Motor neuron (in vitro differentiated cells): ENCODE data around the gene TRAM2. TPM values are rescaled to one million over a fixed set of nuclear protein-coding genes. Genes with fewer than 3 reads are reported as not detected.

Experiments used
- ATAC-seq, 8 experiments: fragments of 200-7000 bp; cut with Tn5 transposase; replicated peaks in 6 of 8; 2 replicates each; pipeline ENCODE4 v1.8.0; 2021; ENCODE audit warnings: mild to moderate bottlenecking in 8 of 8, moderate library complexity in 8 of 8
- H3K27ac ChIP-seq, 2 donors: fragments of 250-450 bp; sonication (Bioruptor Pico); 2 replicates each; pipeline ENCODE4 v1.9.0; 2021; ENCODE audit warnings: antibody characterized with exemption in 2 of 2, mild to moderate bottlenecking in 2 of 2, moderate library complexity in 1 of 2
- H3K4me1 ChIP-seq, 2 donors: fragments of 250-450 bp; sonication (Bioruptor Pico); replicated peaks in 1 of 2; 2 replicates each; pipeline ENCODE4 v1.6.1; 2021; ENCODE audit warnings: antibody characterized with exemption in 2 of 2, mild to moderate bottlenecking in 2 of 2, moderate library complexity in 1 of 2
- H3K4me3 ChIP-seq, 5 donors: fragments of 250-450 bp; sonication (Bioruptor Pico); 2 replicates each; pipeline ENCODE4 v1.9.0; 2021; ENCODE audit warnings: antibody characterized with exemption in 5 of 5, mild to moderate bottlenecking in 5 of 5, moderate library complexity in 4 of 5
- WGBS, 10 experiments: fragments of 450-650 bp; shearing (Covaris generic); methylation state at CpG; one replicate each; pipeline ENCODE4 v1.0.0; 2022; 5-methylcytosine and 5-hydroxymethylcytosine counted together
- in situ Hi-C, 9 experiments: fragments of 400-800 bp; cut with MboI; loops; one replicate each; pipeline ENCODE4 v1.15.0; 2021; ENCODE audit warnings: low sequenced_read_pairs in 9 of 9, low pct_unique_long_range_greater_than_20kb in 2 of 9; ENCODE audit not compliant: unreplicated experiment in 9 of 9
- total RNA-seq, 8 experiments: library from RNA; unstranded; fragments of 300-600 nt; gene quantifications; 2 replicates each; pipeline versions ENCODE4 v1.2.3 to v1.2.4, GENCODE V29; 2022

The TRAM2 gene
- total RNA-seq, 8 experiments from 2014 or later = 1.8 to 38.0 (median 10.7) TPM

DNA sequence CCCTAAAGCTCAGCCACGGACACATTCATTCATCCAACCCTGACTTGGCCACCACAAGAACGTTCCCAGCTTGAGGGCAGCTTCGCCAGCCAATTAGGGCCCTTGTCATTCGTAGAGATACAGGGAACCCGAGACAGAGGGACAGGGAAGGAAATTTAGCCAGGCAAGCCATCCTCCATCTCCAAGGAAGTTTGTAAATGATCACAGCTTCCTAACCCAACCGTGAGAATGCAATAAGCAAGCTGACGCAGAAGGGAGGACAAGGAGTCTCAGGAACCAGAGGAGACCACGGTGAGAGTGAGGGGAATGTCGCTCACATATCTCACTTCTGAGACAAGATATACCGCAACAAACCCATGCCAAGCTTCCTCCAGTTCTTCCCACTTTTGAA, 1.4 kb downstream of the TRAM2 start:
- H3K27ac ChIP-seq = no peak overlapping the region
- H3K4me3 ChIP-seq = peak overlapping the region in 1 of 5 donors; percentile 57
- 0 to 92% (median 75%) methylated on average over 1 to 7 of the region's 10 CpGs; no CpG with 5 or more reads in 1 of the 10 experiments for WGBS, 10 experiments
- H3K4me1 ChIP-seq = peaks cover 6 to 21% of the 10 kb centered on the region in 2 donors
- in situ Hi-C loops = loop anchor here in 2 of 9 experiments (25.0 kb wide), 2 partner anchors 163 to 412 kb away; partner anchors contain the start of genes EFHC1 (in 1 of the 2) and GSTA4 (in 1 of the 2)
- ATAC-seq = no peak

DNA sequence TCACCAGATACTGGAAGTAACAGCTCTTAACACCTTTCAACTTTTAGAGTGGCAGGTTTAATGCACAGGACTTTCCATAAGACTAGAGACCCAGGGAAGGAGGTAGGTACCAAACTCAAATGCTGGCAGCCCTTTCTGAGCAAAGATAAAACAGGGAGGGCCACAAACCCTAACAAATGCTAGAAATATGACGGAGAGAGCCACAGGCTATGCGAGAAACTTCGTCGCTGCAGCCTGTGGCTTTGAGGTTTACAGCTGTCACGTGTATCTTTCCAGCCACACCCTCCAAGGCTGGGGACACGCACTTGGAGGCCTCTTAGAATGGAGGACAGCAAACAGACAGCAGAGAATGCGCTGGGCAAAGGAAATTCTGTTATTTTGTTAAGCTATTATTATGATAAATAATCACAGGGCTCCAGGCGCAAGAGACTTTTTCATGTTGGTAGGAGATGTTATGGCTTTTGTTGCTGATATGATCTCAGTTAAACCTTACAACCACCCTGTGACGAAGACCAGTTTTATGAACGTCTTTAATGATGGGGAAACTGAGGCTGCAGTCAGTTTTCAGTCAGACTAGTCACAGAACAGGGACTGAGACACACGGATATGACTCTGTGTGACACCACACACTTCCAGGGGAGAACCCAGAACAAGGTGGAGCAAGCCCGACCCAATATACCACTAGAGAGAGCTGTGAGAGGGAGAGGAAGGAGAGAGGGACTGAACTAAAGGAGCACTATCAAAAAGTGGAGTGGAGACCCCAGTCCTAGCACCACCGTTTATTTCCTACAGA, 2.0 kb downstream of the TRAM2 start:
- H3K4me3 ChIP-seq = no peak overlapping the region
- peaks cover 10 to 26% of the 10 kb centered on the region in 2 donors for H3K4me1 ChIP-seq
- no peak overlapping the region for H3K27ac ChIP-seq
- ATAC-seq = peak in 2 of 8 experiments; percentile 9 to 20
- 0 to 100% (median 47%) methylated on average over 1 to 7 of the region's 13 CpGs; no CpG with 5 or more reads in 1 of the 10 experiments for WGBS, 10 experiments
- in situ Hi-C loops = loop anchor here in 2 of 9 experiments (25.0 kb wide), 2 partner anchors 163 to 412 kb away; partner anchors contain the start of genes EFHC1 (in 1 of the 2) and GSTA4 (in 1 of the 2)

DNA sequence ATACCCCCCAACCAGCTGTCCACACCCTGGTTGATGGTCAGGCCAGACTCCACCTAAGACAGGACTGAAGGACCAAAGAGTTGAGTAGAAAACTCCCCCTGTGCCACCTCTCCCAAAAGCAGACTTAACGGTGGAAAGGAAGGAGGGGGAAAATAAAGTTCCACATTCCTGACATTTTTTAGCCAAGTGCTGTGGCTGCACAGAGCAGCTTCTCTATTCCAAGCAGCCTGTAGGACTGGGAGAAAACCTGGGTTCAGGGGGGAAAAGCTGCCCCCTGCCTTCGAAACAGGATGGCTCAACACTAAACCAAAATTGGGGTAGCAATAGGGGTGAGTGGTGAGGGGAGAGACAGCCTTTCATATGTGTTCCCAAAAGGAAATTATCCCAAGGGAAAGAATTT, 3.6 kb downstream of the TRAM2 start:
- no peak overlapping the region for H3K27ac ChIP-seq
- in situ Hi-C loops = no loop called here
- WGBS, 10 experiments = 0 to 17% (median 0%) methylated on average over 1 to 2 of the region's 2 CpGs; no CpG with 5 or more reads in 5 of the 10 experiments
- peaks cover 10 to 30% of the 10 kb centered on the region in 2 donors for H3K4me1 ChIP-seq
- no peak overlapping the region for H3K4me3 ChIP-seq
- no peak for ATAC-seq

DNA sequence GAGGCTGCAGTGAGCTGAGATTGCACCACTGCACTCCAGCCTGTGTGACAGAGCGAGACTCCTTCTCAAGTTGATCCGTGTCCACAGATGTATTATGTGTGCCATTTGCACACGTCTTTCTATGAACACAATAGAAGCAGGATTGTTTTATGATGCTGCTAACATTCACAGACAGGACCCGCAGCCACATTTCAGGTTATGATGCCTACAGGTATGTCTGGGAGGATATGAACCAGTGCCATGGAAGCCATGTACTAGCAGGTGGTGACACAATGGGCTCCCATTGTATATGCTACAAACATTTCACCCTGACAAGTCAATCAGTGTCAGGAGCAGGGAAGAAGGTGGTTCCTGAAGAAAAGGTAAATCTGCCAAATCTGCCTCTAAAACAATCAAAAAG, 4.3 kb downstream of the TRAM2 start:
- H3K4me1 ChIP-seq = peaks cover 6 to 30% of the 10 kb centered on the region in 2 donors
- WGBS, 10 experiments = 79 to 100% (median 100%) methylated on average over 1 to 4 of the region's 4 CpGs; no CpG with 5 or more reads in 4 of the 10 experiments
- no peak for ATAC-seq
- no peak overlapping the region for H3K4me3 ChIP-seq
- H3K27ac ChIP-seq = no peak overlapping the region
- in situ Hi-C loops = no loop called here

DNA sequence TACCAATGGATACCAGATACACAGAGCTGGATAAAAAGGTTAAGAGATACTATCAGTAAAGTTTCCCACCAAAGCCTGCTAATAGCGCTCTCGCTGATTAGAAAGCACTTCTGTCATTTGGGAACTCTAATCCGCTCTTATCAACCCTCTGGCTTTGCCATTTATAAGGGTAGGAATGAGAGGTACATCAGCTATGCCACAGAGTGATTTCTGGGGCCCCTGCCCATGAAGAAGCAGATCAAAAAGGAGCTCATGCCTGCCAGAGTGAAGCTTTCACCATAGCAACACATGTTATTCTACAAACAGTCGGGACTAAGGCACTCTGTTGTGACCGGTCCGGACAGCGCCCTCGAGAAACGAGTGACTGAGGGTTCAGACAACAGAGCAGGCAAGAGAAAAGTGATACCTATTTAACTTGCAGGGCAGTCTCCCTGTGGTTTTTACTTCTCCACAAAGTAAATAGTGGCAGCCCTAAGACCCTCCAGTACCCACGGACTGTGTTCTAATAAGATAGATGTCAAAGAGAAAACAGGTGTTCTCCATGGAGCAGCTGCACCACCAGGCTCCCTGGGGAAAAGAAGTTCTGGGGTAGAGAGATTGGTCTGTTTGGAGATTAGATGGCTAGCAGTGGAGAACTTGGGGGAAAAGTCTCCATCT, 5.6 kb downstream of the TRAM2 start:
- WGBS, 10 experiments = 0 to 80% (median 38%) methylated on average over 1 to 8 of the region's 10 CpGs; no CpG with 5 or more reads in 1 of the 10 experiments
- Histone ChIP-seq H3K27ac (no peak overlapping the region), H3K4me1 (peaks cover 5 to 30% of the 10 kb centered on the region in 2 donors), H3K4me3 (no peak overlapping the region)
- peak in 5 of 8 experiments; percentile 67 to 89 (median 70) for ATAC-seq
- in situ Hi-C loops = no loop called here

DNA sequence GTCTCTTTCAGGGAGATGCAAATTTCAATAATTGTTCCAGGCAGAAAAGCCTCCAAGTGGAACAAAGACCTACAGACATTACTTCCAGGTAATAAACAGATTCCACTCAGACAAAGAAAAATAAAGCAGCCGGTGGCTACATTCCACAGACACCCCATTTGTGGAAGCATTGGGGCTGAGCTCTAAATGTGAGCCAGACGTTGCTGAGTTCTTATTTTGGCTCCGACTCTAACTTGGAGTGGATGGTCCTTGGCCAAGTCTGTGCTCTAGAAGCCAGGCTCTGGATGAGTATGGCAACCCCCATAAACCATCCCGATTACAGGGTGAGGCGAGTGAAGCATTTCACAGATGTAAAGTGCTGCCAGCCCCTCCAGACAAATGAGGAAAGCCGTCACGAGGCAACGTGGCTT, 6.6 kb downstream of the TRAM2 start:
- ATAC-seq = no peak
- 44 to 82% (median 67%) methylated on average over 1 to 4 of the region's 8 CpGs; no CpG with 5 or more reads in 3 of the 10 experiments for WGBS, 10 experiments
- no peak overlapping the region for H3K4me3 ChIP-seq
- H3K27ac ChIP-seq = no peak overlapping the region
- peaks cover 5 to 30% of the 10 kb centered on the region in 2 donors for H3K4me1 ChIP-seq
- in situ Hi-C loops = no loop called here

DNA sequence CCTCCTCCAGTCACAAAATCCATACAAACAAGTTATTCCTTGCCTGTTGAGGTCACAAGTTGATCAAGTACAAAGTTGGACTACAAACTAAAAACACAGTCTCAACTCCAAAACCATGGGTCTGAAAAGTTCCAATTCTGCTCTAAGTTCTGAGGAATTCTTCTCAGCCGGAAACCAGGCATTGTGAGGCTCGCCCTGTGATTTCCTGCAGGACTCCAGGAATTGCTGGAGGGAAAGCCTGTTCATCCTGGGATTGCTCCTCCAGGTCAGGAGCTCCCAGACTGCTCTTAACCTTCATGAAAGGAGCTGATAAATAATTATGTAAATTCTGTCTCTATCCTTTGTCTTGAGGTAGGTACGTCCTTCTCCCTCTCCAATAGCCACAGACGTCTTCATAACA, 8.5 kb downstream of the TRAM2 start:
- H3K27ac ChIP-seq = no peak overlapping the region
- in situ Hi-C loops = no loop called here
- 10 to 100% (median 83%) methylated on average over 1 to 4 of the region's 4 CpGs; no CpG with 5 or more reads in 3 of the 10 experiments for WGBS, 10 experiments
- peaks cover 5 to 25% of the 10 kb centered on the region in 2 donors for H3K4me1 ChIP-seq
- ATAC-seq = no peak
- H3K4me3 ChIP-seq = no peak overlapping the region

DNA sequence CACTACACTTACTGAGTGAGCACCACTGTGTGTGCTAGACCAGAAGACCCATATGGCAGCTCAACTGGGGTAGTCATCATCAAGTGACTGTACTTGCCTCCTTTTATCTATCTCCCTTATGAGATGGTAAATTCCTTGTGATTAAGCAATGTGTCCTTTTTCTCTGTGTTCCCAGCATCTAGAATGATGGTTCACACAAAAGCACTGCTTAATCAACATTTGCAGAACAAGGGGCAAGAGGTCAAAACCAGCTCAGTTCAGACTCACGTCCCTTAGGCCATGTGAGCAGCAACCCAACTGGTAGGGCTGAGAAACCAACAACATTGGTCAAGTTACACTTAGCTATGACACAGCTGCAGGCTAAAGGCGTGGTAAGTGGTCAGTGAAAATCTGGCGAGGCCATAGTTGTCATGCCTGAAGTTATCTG, 10.0 kb downstream of the TRAM2 start:
- in situ Hi-C loops = no loop called here
- Histone ChIP-seq H3K4me1 (peaks cover 5 to 21% of the 10 kb centered on the region in 2 donors), H3K4me3 (no peak overlapping the region), H3K27ac (no peak overlapping the region)
- 0 to 79% (median 60%) methylated on average over 1 to 3 of the region's 3 CpGs; no CpG with 5 or more reads in 3 of the 10 experiments for WGBS, 10 experiments
- peak in 3 of 8 experiments; percentile 70 to 96 (median 93) for ATAC-seq

DNA sequence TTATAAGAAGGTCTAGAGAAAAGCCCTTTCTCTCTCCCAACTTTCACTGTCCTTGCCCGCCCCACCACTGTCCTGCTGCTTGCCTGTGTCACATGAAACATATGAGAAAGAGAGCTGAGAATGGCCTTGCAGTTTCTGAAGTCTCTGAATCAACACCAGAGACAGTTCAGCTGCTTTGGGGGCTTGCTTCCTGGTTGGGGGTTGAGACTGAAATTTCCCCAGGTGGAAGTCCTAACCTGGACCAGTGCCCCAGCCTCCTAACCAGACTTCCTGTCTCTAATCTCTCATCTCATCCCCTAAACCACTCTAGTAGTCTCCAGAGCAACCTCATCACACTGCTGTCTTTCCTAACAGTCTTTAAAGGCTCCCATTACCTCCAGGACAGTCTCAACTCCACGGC, 10.7 kb downstream of the TRAM2 start:
- H3K27ac ChIP-seq = no peak overlapping the region
- in situ Hi-C loops = no loop called here
- H3K4me3 ChIP-seq = no peak overlapping the region
- no peak for ATAC-seq
- WGBS, 10 experiments = 80 to 100% (median 82%) methylated on average over 1 of the region's 2 CpGs; no CpG with 5 or more reads in 6 of the 10 experiments
- peaks cover 5 to 16% of the 10 kb centered on the region in 2 donors for H3K4me1 ChIP-seq

DNA sequence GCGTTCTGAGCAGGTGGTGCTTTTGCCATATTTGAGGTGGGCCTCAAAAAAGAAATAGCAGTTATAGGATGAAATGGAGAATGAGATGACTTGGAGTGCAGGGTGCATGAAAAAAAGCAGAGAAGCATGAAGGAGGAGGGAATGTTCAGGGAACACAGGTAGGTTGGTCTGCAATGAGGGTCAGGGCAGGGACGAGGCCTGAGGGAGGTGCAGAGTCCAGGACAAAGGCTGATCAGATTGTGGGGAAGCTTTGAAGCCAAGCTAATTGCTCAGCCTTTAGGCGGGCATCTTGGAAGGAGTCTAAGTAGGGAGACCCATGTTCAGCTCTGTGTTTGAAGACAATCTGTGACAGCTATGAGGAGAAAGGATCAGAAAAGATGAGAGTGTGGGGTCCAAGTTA, 12.0 kb downstream of the TRAM2 start:
- Histone ChIP-seq H3K4me3 (no peak overlapping the region), H3K4me1 (peaks cover 0 to 3% of the 10 kb centered on the region in 2 donors), H3K27ac (no peak overlapping the region)
- WGBS, 10 experiments = 83 to 100% (median 100%) methylated on average over 1 to 3 of the region's 3 CpGs; no CpG with 5 or more reads in 1 of the 10 experiments
- no peak for ATAC-seq
- in situ Hi-C loops = no loop called here

DNA sequence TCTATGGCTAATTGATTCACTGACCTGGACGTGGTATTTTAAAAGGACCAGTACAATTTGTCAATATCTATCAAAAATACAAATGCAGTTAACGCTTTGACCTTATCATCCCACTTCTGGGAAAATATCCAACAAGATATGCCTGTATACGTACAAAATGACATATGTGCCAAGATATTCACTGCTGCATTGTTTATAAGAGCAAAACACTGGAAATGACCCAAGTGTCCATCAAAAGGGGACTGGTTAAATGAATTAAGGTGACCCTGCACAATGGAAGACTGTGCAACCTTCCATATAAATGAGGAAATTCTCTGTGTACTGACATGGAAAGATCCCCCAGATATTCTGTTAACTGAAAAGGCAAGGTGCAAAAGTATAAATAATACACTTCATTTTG, 13.9 kb downstream of the TRAM2 start:
- WGBS, 10 experiments = 17 to 100% (median 77%) methylated on average over 1 to 3 of the region's 3 CpGs; no CpG with 5 or more reads in 3 of the 10 experiments
- Histone ChIP-seq H3K4me1 (no peaks in the 10 kb centered on the region), H3K27ac (no peak overlapping the region), H3K4me3 (no peak overlapping the region)
- ATAC-seq = no peak
- in situ Hi-C loops = no loop called here

DNA sequence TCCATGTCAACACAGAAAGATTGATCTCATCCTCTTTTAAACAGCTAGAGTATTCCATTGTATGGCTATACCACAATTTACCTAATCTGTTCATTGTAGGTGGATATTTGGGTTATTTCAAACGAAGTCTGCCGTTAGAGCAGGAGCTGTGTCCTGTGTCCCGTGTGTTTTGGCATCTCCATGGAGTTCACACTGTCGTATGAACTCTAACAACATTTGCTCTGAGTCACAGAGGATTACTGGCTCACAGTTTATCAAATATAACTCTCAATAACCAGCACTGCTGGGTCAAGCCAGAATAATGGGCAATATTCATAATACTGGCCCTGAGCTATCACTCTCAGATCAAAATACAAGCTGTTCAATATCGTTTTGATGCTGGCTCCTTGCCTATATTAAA, 16.4 kb downstream of the TRAM2 start:
- no peaks in the 10 kb centered on the region for H3K4me1 ChIP-seq
- ATAC-seq = peak in 1 of 8 experiments; percentile 25
- in situ Hi-C loops = no loop called here
- no peak overlapping the region for H3K4me3 ChIP-seq
- H3K27ac ChIP-seq = no peak overlapping the region
- 16 to 93% (median 72%) methylated on average over 2 to 5 of the region's 5 CpGs; no CpG with 5 or more reads in 2 of the 10 experiments for WGBS, 10 experiments
